HG03039 (cell line): ENCODE measurements around the gene CLCN7.

Source experiments
- ATAC-seq: cut with Tn5 transposase; IDR thresholded peaks from one replicate; pipeline ENCODE4 v1.9.1; 2021; ENCODE audit warnings: mild to moderate bottlenecking, moderate library complexity; ENCODE audit not compliant: unreplicated experiment

Gene CLCN7

DNA sequence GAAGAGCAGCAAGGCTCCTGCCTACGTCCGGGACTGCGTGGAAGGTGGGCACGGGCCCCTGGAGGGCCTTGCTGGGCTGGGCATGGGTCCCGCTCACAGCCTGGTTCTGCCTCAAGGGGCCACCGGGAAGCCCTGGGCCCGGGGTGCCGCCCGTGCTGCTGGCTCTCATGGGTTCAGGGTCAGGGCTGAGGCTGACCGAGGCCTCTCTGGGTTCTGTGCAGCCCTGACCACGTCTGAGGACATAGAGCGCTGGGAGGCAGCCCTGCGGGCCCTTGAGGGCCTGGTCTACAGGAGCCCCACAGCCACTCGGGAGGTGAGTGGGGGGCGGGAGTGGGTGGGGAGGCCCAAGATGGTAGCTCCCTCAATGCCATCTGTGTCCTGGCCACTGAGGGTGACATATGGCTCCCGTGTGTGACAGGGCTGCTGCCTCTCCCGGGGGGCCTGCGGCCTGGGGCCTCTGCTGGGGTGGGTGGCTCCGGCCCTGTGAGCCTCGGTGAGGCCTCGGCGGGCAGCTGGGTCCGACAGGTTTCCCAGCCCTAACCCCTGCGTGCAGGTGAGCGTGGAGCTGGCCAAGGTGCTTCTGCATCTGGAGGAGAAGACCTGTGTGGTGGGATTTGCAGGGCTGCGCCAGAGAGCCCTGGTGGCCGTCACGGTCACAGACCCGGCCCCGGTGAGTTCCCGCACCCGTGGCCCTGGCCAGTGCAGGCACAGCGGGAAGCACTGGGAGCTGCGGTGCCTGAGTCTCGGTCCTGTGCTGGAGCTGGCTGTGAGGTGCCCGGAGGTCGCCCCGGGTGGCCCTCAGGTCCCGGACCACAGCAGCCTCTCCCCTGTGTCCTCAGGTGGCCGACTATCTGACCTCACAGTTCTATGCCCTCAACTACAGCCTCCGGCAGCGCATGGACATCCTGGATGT lies 27.5 kb upstream of the CLCN7 start:
- ATAC-seq: no peak

DNA sequence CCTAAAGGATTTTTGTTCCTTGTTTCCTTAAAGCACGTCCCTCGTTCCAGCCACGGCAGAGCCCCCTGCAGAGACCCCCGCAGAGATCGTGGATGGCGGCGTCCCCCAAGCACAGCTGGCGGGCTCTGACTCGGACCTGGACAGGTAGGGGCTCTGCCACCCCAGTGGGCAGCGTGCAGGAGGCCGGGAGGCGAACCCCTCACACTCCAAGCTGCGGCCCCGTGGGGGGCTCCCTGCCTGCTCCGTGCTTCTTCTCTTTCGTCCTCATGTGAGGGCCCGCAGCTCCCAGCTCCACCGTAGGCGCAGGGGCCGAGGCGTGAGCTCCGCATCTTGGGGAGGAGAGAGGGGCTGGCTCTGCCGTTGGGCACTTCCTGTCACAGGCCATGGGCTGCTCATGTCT lies 26.8 kb upstream of the CLCN7 start:
- no peak for ATAC-seq

DNA sequence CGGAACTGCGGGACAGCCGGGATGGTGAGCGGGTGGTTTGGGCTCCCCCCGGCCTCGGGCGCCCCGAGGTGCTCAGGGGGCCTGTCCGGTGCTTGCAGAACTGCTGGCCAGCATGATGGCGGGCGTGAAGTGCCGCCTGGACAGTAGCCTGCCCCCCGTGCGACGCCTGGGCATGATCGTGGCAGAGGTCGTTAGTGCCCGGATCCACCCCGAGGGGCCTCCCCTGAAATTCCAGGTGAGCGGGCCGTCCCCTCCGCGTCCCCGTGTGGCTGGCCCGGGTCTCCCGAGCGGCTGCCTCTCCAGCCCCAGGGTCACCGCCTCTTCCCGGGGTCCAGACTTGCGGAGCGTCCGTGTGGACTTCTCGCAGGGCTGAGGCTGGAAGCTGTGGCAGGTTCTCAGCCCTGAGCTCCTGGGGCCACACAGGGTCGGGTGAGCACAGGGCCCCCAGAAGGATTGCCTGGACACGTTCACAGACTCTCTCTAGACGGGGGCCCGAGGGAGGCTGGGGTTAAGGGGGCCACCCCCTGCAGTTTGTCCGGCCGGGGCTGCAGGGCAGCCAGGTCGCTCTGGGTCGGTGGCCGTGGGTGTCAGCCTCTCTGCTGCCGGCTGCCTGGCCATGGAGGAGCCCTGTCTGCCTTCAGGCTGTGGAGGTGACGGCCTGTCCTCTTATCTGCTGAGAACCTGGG lies 25.8 kb upstream of the CLCN7 start:
- no peak for ATAC-seq

DNA sequence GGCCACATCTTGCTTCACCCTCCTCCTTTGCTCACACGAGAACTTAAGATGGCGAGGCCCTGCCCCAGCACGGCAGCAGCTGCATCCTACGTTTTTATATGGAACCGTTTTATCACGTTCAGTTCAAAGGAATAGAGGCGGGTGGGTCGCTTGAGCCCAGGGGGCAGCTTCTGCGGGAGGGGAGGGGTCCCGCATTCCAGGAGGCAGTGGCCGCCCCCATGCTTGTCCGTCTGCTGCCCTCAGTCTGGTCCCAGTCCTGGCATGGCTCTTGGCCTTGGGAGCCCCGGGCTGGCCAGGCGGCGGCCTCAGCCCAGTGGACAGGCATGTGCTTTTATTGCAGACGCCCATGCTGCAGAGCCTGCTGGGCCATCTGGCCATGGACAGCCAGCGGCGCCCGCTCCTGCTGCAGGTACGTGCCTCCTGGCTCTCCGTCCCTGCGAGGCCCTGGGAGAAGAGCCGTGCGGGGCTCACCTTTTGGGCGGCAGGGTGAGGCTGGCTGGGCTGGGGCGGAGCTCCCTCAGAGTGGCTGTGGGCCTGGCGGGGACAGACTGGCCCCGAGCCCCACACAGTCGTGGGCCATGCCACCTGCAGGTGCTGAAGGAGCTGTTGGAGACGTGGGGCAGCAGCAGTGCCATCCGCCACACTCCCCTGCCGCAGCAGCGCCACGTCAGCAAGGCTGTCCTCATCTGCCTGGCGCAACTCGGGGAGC lies 25.1 kb upstream of the CLCN7 start:
- ATAC-seq: no peak

DNA sequence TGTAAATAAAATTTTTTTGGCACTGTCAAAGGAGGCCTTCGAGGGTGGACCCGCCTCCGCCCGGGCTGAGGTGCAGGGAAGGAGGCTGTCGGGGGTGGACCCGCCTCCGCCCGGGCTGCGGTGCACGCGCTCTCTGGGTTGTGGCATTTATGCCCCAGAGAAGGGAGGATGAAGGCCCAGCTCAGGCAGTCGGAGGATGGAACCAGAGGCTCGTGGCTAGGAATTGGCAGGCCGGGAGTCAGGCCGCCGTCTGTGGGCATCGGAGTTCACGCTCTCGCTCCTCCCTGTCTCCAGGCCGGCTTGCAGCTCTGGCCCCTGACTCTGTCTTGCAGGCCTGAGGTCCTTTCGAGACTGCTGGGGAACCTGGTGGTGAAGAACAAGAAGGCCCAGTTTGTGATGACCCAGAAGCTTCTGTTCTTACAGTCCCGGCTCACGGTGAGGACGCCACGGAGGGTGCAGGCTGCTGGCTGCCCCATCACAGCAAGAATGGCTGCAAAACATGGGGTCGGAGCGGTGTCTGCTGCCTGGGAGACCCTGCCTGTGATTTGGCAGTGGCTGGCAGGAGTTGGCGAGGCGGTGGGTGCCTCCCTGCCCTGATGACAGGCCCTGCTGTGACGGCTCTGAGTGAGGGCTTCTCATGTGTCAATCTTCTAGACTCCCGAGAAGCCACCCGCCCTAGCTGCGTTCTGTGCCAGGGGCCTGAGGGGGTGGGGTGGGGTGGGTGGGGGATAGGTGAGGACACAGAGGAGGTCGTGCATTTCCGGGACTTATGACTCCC lies 24.3 kb upstream of the CLCN7 start:
- no peak for ATAC-seq

DNA sequence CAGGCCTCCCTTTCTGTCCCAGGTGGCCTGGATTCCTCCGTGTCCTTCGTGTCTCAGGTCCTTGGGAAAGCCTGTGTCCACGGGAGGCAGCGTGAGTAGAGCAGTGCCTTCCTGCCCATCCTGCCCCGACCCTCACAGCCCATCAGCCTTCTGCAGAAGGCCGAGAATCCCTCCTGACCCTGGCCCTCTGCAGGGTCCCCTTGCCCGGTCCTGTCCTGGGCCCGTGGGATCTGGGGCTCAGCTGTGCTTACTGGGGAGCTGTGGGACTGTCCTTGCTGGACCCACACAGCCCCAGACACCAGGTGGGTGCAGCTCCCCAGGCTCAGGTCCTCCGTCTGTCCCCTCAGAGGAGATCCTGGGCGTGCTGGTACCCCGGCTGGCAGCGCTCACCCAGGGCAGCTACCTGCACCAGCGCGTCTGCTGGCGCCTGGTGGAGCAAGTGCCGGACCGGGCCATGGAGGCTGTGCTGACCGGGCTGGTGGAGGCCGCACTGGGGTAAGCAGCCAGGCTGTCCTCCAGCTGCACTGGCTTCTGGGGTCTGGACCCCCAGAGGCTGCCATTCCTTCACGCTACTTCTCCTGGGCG lies 22.3 kb upstream of the CLCN7 start:
- ATAC-seq: no peak

DNA sequence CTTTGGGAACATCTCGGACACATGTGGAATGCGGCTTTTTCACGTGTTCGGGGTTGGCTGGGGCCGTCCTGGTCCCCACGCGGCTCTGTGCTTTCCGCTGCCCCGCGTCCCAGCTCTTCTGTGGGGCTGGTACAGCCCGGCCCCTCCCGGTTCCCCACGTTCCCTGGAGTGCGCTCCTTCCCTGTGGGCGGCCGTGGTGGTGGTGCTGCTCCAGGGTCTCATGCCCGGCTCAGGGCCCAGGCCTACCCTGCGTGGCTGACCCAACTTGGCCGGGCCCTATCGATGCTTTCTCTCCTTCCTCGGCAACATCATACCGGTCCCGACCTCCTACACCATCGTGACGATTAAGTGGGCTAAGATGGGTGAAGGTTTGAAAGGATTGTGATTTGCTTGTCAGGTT lies 21.6 kb upstream of the CLCN7 start:
- no peak for ATAC-seq

DNA sequence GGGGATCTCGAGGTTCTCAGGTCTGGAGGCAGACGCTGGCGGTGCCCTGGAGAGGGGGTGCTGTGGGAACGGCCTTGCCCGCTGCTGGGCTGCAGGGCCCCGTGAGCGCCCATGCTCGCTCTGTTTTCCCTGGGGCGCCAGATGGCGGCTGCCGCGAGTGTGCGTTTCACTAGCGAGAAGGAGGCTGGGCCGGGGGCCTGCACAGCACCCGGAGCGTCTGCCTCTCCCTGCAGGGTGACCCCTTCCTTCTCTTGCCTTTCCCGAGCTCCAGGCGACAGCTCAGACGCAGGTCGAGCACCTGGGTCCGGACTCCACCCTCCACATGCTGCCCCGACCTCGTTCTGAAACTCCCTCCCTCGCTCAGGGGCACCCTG lies 21.0 kb upstream of the CLCN7 start:
- no peak for ATAC-seq

DNA sequence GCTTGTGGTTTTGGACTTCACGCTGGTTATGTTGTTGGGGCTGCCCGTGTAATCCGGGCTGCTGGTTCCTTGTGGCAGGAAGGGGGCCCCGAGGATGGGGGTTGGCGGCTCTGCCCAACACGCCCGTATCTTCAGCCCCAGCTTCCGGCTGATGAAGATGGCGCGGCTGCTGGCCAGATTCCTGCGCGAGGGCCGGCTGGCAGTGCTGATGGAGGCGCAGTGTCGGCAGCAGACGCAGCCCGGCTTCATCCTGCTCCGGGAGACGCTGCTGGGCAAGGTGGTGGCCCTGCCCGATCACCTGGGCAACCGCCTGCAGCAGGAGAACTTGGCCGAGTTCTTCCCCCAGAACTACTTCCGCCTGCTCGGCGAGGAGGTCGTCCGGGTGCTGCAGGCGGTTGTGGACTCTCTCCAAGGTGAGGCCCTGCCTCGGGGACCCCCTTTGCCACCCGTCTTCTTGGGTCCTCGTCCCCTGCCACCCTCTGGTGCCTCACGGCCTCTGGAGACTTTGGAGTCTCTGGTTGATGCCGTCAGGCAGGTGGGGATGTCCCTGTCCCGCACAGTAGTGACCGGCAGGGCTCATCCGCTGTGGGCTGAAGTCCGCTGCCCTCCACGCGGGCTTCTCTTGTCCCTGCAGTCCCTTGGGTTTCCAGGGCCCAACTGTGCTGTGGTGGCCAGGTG lies 20.5 kb upstream of the CLCN7 start:
- no peak for ATAC-seq

DNA sequence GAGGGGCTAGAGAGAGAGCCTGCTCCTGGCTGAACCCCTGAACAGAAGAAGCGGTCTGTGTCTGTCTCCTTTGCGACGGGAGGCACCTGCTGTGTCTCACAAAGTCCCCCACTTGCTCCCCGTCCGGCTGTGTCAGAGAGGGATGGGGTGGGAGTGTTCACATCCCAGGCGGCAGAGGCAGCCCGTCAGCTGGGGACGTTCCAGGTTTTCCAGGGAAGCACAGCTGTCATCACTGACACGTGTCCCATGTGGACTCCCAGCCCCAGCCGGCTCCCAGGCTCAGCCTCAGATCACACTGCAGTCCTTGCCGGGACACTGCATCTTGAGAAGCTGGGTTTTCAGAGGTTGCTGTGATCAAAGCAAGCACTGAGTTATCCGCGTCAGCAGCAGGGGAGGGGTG lies 19.9 kb upstream of the CLCN7 start:
- no peak for ATAC-seq

DNA sequence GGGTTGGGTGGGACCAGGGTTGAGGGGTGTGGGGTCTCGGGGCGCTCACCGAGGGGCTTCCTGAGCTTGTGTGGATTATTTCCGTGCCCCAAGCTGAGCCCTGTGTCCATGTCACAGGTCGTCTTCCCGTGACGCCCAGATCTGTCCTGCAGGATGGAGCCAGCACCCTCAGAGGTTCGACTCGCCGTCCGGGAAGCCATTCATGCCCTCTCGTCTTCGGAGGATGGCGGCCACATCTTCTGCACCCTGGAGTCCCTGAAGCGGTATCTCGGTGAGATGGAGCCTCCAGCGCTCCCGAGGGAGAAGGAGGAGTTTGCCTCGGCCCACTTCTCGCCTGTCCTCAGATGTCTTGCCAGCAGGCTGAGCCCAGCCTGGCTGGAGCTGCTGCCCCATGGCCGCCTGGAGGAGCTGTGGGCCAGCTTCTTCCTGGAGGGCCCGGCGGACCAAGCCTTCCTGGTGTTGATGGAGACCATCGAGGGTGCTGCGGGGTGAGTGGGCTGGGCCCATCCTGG lies 19.4 kb upstream of the CLCN7 start:
- no peak for ATAC-seq

DNA sequence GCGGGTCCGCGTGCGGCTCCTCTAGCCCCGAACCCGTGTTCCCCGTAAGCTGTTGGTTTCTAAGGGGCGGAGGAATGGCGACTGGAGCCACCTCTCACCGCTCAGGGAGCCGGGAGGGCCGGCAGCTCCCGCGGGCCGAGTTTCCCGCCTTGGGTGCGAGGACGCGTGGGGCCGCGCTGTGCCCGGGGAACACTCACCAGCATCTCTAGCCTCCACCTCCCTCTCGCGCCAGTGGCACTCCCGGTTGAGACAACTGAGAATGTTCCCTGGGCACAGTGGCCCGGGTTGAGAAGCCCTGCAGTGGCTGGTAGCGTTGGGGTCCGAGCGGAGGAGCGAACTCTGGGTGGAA lies 18.9 kb upstream of the CLCN7 start:
- ATAC-seq: peak; percentile 9

DNA sequence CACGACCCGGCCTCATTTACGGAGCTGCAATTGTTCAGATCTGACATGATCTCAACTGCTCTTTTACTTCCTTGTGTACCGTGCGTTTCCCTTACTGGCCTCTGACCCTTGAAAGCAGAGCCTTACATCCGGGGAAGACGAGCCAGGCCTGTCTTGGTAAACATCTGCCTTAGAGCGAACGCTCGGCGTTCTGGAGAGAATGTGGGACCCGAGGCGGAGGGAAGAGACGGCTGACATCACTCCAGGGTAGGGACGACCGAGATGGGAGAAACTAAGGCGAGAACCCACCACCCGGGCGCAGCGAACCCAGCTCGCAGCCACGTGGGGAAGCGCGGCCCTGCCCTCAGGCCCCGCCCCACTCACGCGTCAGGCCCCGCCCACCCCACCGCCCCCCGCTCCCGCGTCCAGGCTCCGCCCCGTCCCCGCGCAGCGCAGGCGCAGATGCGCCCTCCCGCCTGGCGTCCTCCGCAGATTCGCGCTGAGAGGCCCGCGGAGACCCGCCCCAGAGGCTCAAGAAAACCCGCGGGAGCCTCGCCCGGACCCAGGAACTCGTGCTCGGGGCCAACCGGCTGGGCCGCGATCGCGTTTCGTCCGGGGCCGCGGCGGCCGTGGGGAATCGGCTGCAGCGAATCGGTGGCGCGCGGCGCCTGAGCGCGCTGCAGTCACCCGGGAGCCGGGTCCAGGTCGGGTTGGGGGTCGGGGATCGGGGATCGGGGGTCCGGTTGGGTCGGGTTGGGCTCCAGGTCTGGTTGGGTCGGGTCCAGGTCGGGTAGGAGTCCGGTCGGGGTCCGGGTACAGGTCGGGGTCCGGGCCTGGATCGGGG lies 18.3 kb upstream of the CLCN7 start, which contains the start of gene TELO2:
Gene TELO2 (plus strand): TSS at position 438 of the 823 bp plus-strand sequence. CDS start 922 bp downstream, outside the sequence.
- peak; percentile 61 for ATAC-seq

DNA sequence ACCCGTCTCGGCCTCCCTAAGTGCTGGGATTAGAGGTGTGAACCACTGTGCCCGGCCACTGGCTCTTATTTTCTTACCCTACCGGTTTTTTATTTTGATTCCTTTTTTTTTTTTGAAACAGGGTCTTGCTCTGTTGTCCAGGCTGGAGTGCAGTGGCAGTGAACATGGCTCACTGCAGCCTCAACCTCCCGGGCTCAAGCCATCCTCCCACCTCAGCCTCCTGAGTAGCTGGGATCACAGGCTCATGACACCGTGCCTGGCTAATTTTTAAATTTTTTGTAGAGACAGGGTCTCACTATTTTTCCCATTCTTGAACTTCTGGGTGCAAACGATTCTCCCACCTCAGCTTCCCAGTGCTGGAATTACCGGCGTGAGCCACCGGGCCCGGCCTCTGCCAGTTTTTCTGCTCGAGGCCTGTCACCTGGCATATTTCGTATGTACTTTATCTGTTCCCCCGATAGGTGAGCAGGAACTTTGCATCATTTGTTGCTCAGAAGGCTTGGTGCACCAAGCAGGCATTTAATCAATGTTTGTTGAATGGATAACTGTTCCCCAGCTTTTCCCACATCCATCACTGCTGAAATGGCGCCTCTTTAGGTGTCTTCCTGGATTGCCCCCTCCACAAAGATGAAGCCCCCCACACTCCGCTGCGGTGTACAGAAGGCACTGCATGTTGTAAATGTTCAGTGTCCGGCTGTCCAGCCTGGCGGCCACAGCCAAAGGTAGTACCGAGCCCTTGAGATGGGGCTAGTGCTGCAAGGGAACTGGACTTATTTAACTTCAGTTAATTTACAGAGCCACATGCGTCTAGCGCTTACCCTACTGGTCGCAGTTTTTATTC lies 17.5 kb upstream of the CLCN7 start:
- no peak for ATAC-seq

DNA sequence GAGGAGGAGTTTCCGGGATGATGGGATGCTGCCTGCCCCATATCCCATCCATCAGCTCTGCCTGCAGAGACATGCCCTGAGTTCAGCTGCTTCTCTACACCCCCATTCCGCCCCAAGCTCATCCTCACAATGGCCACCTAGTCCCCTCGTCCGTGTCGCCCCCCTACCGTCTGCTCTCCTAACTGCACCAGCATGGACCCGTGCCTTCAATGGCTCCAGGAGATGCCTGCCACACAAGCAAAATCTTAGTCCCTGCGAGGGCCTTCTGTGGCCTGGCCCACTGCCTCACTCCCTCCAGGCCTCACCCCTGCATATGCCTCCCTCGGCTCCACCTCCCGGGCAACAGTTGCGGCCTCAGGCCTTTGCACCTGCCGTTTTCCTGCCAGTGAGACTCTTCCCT lies 16.5 kb upstream of the CLCN7 start:
- ATAC-seq: no peak

DNA sequence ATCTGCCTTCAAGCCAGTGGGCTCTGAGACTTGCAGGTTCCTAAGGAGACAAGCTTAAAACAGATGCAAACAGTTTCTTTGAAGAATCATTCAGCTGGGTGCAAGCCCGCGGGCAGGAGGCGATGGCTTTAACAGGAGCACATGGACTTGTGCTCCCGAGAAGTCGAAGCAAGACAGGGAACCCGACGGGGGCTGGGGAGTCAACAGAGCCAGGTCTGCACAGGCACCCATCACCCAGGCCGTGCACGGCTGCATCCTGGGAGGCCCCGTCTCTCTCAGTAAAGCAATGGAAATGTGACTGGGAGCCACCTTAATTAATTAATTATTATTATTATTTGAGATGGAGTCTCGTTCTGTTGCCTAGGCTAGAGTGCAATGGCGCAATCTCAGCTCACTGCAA lies 14.2 kb upstream of the CLCN7 start:
- ATAC-seq: no peak

DNA sequence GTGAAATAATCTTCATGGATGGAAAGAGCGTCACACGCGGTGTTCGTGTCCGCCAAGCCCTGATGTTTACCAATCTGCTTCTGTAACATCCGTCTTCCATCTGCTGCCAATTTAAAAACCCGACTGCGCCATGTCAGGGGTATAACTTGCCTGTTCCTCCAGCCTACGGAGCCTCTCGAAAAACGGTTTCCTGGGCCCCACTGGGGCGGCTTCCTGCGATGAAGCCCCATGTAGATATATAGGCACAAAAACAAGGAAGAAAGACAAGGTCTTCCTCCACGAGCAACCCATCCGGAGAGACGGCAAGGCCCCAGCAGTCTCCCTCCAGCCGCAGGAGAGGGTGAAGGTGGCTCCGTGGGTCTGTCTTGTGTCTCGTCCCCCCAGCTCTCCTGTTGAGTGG lies 13.8 kb upstream of the CLCN7 start, which contains the start of gene PTX4:
Gene PTX4 (minus strand): TSS at position 326 of the 400 bp plus-strand sequence. CDS start 35 bp downstream, at position 291.
- no peak for ATAC-seq

DNA sequence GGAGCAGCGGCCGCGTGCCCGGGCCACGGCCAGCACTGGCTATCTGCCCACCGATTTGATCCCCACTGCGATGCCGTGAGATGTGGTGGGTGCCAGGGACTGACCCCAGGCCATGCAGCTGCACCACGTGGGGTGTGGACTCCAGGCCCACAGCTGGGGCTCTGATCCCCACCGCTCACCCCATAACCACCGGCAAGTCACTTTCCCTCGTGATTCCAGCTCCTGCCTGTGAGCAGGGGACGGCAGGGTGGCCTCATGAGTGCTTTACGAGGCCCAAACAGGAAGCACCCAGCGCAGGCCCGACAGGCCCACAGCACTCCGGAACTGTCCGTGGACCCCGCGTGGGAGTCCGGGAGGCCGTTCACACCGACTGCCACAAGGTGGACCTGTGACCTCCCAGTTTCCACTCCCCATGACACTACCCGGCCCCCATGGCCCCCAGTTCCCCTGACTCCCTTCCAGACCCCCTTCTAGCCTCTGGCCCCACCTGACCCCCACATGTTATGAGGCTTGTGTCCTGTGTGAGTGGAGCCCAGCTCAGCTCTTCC lies 13.3 kb upstream of the CLCN7 start:
- no peak for ATAC-seq
